Epithelial cell of esophagus (primary cell): ENCODE data around the gene ITFG1.

Experiments
- DNase-seq: peaks from one replicate; pipeline ENCODE4 v3.0.0; 2010; ENCODE audit warnings: low read depth
- H3K4me3 ChIP-seq: 2 replicates; pipeline ENCODE4 v1.5.1; 2011; ENCODE audit warnings: mild to moderate bottlenecking, low read length, control low read depth
- CTCF ChIP-seq: IDR thresholded peaks from 2 replicates; pipeline ENCODE4 v1.5.1; 2011; ENCODE audit warnings: low read depth, mild to moderate bottlenecking, low read length, control low read depth, inconsistent platforms; ENCODE audit not compliant: insufficient read depth; ENCODE audit errors: missing control alignments

ITFG1 gene

GRCh38 chr16:47499080-47499699 lies 38.3 kb upstream of the ITFG1 start:
- no peak for DNase-seq
- no peak overlapping the region for H3K4me3 ChIP-seq
- no peak for TF ChIP-seq CTCF

GRCh38 chr16:47493381-47494337 lies 32.8 kb upstream of the ITFG1 start:
- TF ChIP-seq CTCF = no peak
- H3K4me3 ChIP-seq = no peak overlapping the region
- DNase-seq = no peak

GRCh38 chr16:47492428-47493377 lies 31.8 kb upstream of the ITFG1 start:
- no peak for TF ChIP-seq CTCF
- no peak overlapping the region for H3K4me3 ChIP-seq
- no peak for DNase-seq

- no peak for DNase-seq
- TF ChIP-seq CTCF = no peak
- no peak overlapping the region for H3K4me3 ChIP-seq
Observed at GRCh38 chr16:47492036-47492427, 31.2 kb upstream of the ITFG1 start.

- DNase-seq = no peak
- no peak for TF ChIP-seq CTCF
- H3K4me3 ChIP-seq = no peak overlapping the region
Observed at GRCh38 chr16:47490471-47490870, 29.6 kb upstream of the ITFG1 start.

- no peak overlapping the region for H3K4me3 ChIP-seq
- no peak for TF ChIP-seq CTCF
- no peak for DNase-seq
Observed at GRCh38 chr16:47488051-47488450, 27.2 kb upstream of the ITFG1 start.
